ENCODE measurements around the gene RCBTB1. TPM values are rescaled to one million over a fixed set of nuclear protein-coding genes. Genes with fewer than 3 reads are reported as not detected.

Gene RCBTB1
- total RNA-seq, 4 donors from 2014 or later, result 2.0 to 15.1 (median 5.7) TPM

DNA sequence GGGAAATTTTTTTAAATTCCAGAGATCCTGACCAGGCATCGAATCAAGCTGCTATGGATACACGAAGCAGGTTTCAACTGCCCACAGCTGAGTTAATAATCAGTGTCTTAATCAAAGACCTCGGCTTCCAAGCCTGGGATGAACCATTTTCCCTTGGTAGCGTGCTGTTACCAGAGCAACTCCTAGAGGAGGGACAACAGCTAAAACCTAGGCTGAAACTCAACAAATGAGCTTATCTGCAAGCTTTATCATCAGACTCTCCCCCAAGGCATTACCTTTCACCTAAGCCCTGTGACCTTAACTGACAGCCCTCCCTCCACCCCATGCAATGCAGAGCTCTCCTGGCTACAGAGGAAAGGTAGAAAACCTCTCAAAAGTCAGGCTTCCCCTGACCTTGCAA is 39.7 kb downstream of the RCBTB1 start:
- WGBS, 2 donors, result 83 to 87% methylated on average over 4 of the region's 4 CpGs

DNA sequence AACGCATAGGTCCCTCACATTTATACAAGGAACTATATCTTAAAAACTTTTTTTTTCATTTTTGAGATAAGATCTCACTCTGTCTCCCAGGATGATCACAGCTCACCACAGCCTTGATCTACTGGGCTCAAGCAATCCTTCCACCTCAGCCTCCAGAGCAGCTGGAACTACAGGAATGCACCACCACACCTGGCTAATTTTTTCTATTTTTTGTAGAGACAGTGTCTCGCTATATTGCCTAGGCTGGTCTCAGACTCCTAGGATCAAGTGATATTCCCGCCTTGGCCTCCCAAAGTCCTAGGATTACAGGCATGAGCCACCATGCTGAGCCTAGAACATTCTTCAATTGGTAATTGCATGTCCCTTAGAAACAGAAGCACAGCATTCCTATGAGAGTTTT is 41.7 kb downstream of the RCBTB1 start:
- no peak for TF ChIP-seq POLR2A (IDR thresholded peaks at IDR 0.05)
- TF ChIP-seq, protein P1, sequence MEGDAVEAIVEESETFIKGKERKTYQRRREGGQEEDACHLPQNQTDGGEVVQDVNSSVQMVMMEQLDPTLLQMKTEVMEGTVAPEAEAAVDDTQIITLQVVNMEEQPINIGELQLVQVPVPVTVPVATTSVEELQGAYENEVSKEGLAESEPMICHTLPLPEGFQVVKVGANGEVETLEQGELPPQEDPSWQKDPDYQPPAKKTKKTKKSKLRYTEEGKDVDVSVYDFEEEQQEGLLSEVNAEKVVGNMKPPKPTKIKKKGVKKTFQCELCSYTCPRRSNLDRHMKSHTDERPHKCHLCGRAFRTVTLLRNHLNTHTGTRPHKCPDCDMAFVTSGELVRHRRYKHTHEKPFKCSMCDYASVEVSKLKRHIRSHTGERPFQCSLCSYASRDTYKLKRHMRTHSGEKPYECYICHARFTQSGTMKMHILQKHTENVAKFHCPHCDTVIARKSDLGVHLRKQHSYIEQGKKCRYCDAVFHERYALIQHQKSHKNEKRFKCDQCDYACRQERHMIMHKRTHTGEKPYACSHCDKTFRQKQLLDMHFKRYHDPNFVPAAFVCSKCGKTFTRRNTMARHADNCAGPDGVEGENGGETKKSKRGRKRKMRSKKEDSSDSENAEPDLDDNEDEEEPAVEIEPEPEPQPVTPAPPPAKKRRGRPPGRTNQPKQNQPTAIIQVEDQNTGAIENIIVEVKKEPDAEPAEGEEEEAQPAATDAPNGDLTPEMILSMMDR (IDR thresholded peaks at IDR 0.05), result no peak
- Histone ChIP-seq H3K4me3 (no peak overlapping the region), H3K27ac (no peak overlapping the region), H3K27me3 (no peaks in the 10 kb centered on the region), H3K4me1 (peaks cover 0 to 19% (median 6%) of the 10 kb centered on the region in 3 donors), H3K36me3 (peaks cover 0 to 87% (median 0%) of the 10 kb centered on the region in 3 donors), H3K9me3 (no peaks in the 10 kb centered on the region)
- DNase-seq, result no peak
- intact Hi-C loops (cut with DNase I), result no loop called here
- WGBS, 2 donors, result 88 to 100% methylated on average over 3 of the region's 3 CpGs

More for the DNA sequence above, 39.7 kb downstream of the RCBTB1 start:
- Histone ChIP-seq H3K4me1 (peaks cover 0 to 4% (median 0%) of the 10 kb centered on the region in 3 donors), H3K9me3 (no peaks in the 10 kb centered on the region), H3K36me3 (peaks cover 0 to 90% (median 0%) of the 10 kb centered on the region in 3 donors), H3K27me3 (no peaks in the 10 kb centered on the region), H3K4me3 (no peak overlapping the region), H3K27ac (no peak overlapping the region)
- no peak for TF ChIP-seq POLR2A (IDR thresholded peaks at IDR 0.05)
- TF ChIP-seq, protein P1 (IDR thresholded peaks at IDR 0.05), result no peak
- intact Hi-C loops (cut with DNase I), result no loop called here
- DNase-seq, result no peak

DNA sequence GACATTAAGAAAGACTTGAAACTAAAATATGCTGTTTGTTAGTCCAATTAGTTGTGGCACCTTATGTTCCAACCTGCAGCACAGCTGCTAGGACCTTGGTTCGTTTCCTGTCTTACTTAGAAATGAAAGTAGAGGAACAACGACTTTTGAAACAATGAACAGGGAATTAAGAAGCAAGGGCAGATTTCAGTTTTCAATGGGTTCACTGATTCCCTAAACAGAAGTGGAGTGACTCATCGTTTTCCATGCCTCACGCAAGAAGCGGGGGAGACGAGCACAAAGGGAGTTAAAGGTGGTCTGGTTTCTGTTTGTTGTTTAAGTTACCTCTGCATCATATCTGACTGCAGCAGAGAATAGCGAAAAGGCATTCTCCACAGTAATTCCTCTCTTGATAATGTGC is 44.8 kb downstream of the RCBTB1 start:
- WGBS, 2 donors, result 19 to 28% methylated on average over 7 of the region's 7 CpGs
- TF ChIP-seq, protein P1 (IDR thresholded peaks at IDR 0.05), result no peak
- TF ChIP-seq POLR2A (IDR thresholded peaks at IDR 0.05), result no peak
- Histone ChIP-seq H3K9me3 (no peaks in the 10 kb centered on the region), H3K4me3 (peak overlapping the region in 2 of 4 donors; percentile 0 to 53), H3K4me1 (peaks cover 0 to 19% (median 6%) of the 10 kb centered on the region in 3 donors), H3K27me3 (no peaks in the 10 kb centered on the region), H3K27ac (peak overlapping the region in 3 of 4 donors; percentile 7 to 58 (median 45)), H3K36me3 (peaks cover 0 to 69% (median 0%) of the 10 kb centered on the region in 3 donors)
- no peak for DNase-seq
- intact Hi-C loops (cut with DNase I), result no loop called here

DNA sequence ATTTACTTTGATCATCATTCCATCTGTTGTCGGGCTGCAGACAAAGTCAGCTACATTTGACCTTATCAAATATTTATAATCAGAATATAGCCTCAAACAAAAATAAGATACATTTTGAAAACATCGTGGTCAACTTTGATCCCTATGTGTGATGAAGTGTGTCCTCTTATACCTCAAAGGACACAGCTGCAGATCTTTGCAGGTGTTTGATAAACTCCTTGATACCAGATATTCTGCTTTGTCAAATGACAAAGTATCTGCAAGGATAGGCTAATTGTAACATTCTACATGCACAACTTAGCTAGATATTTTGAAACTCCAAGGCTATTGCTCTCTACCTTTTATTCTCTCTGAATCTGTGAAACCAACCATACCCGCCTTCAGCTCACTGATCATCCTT is 45.6 kb downstream of the RCBTB1 start:
- WGBS, 2 donors, result 76 to 89% methylated on average over 3 of the region's 3 CpGs
- peak overlapping the region in 3 of 4 donors; percentile 7 to 58 (median 14) for H3K27ac ChIP-seq
- intact Hi-C loops (cut with DNase I), result no loop called here

DNA sequence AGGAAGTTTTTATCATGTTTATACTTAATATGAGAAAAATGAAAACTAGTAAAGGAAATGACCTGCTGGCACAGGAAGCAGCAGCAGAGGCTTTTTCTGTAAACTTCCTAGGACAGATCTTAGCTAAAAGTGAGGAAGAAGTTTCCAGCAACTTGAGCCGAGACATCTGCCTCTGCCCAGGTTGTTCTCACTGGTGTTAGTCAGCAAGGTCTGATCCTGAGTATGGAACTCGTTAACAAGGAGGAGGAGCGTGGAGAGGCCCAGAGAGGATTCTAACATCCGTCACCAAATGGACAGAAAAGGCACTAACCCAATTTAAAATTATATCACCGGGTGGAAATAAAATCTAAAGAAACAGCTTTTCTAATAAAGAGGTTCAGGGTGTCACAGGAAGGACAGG is 46.0 kb downstream of the RCBTB1 start:
- intact Hi-C loops (cut with DNase I), result no loop called here
- peaks cover 0 to 19% (median 6%) of the 10 kb centered on the region in 3 donors for H3K4me1 ChIP-seq
- peaks cover 0 to 58% (median 0%) of the 10 kb centered on the region in 3 donors for H3K36me3 ChIP-seq
- H3K27ac ChIP-seq, result peak overlapping the region in 1 of 4 donors; percentile 14
- no peaks in the 10 kb centered on the region for H3K27me3 ChIP-seq
- H3K4me3 ChIP-seq, result no peak overlapping the region
- WGBS, 2 donors, result 65 to 82% methylated on average over 5 of the region's 5 CpGs
- H3K9me3 ChIP-seq, result no peaks in the 10 kb centered on the region
- TF ChIP-seq, protein P1 (IDR thresholded peaks at IDR 0.05), result no peak
- TF ChIP-seq POLR2A (IDR thresholded peaks at IDR 0.05), result no peak
- no peak for DNase-seq

More for the DNA sequence above, 45.6 kb downstream of the RCBTB1 start:
- H3K4me1 ChIP-seq, result peaks cover 0 to 19% (median 6%) of the 10 kb centered on the region in 3 donors
- H3K27me3 ChIP-seq, result no peaks in the 10 kb centered on the region
- H3K36me3 ChIP-seq, result peaks cover 0 to 62% (median 0%) of the 10 kb centered on the region in 3 donors
- TF ChIP-seq, protein P1 (IDR thresholded peaks at IDR 0.05), result no peak
- TF ChIP-seq POLR2A (IDR thresholded peaks at IDR 0.05), result no peak
- H3K4me3 ChIP-seq, result no peak overlapping the region
- H3K9me3 ChIP-seq, result no peaks in the 10 kb centered on the region
- DNase-seq, result no peak
